Mucosa of descending colon (tissue), 3 donors: ENCODE results near the gene SDCBP2. TPM values are rescaled to one million over a fixed set of nuclear protein-coding genes. Genes with fewer than 3 reads are reported as not detected.

Experiments used
- ATAC-seq: fragments of 200-7000 bp; cut with Tn5 transposase; one replicate; pipeline ENCODE4 v1.9.1; 2020; ENCODE audit warnings: mild to moderate bottlenecking, moderate library complexity
- DNase-seq, 3 donors: peaks; one replicate each; pipeline ENCODE4 v3.0.0-alpha.2; 2020
- H3K36me3 ChIP-seq: fragments of 200-600 bp; one replicate; pipeline ENCODE4 v1.8.0; 2021; ENCODE audit warnings: low read depth, mild to moderate bottlenecking
- H3K4me1 ChIP-seq: fragments of 200-600 bp; one replicate; pipeline ENCODE4 v1.8.0; 2021; ENCODE audit warnings: low read depth, mild to moderate bottlenecking
- H3K4me3 ChIP-seq: fragments of 200-600 bp; one replicate; pipeline ENCODE4 v1.8.0; 2021; ENCODE audit warnings: mild to moderate bottlenecking
- H3K9me3 ChIP-seq: fragments of 200-600 bp; one replicate; pipeline ENCODE4 v1.8.0; 2021; ENCODE audit warnings: mild to moderate bottlenecking
- intact Hi-C, 2 donors: fragments of 100-400 bp; cut with DNase I in 1 of 2; cut with micrococcal nuclease in 1 of 2; formaldehyde crosslinking; loops; one replicate each; pipeline versions ENCODE4 v1.11.0 to v1.11.1; 2022; cut with DNase I, micrococcal nuclease
- total RNA-seq, 3 donors: library from RNA; stranded (reverse); fragmentation: NEBNext Ultra II Directional in 2 of 3; extraction: Animal tissue kit (Norgen Biotek cat#: 25700) in 2 of 3; gene quantifications; one replicate each; pipeline versions ENCODE4 v1.2.1 to v1.2.4, GENCODE V29; 2021 to 2023
- TF ChIP-seq, protein P1 (sequence below): fragments of 200-600 bp; IDR thresholded peaks from one replicate; pipeline ENCODE4 v1.8.0; 2022; ENCODE audit warnings: antibody characterized with exemption, mild to moderate bottlenecking
- donor health status: DM: no; HTN: no; CAD: no; lungs with moderate emphysema.
- donor health status: DM: no; HTN: no; CAD: no.
- donor health status: DM: no; HTN: yes; CAD: no.

The SDCBP2 gene
- total RNA-seq, 3 donors from 2014 or later = 165 to 447 (median 320) TPM

DNA sequence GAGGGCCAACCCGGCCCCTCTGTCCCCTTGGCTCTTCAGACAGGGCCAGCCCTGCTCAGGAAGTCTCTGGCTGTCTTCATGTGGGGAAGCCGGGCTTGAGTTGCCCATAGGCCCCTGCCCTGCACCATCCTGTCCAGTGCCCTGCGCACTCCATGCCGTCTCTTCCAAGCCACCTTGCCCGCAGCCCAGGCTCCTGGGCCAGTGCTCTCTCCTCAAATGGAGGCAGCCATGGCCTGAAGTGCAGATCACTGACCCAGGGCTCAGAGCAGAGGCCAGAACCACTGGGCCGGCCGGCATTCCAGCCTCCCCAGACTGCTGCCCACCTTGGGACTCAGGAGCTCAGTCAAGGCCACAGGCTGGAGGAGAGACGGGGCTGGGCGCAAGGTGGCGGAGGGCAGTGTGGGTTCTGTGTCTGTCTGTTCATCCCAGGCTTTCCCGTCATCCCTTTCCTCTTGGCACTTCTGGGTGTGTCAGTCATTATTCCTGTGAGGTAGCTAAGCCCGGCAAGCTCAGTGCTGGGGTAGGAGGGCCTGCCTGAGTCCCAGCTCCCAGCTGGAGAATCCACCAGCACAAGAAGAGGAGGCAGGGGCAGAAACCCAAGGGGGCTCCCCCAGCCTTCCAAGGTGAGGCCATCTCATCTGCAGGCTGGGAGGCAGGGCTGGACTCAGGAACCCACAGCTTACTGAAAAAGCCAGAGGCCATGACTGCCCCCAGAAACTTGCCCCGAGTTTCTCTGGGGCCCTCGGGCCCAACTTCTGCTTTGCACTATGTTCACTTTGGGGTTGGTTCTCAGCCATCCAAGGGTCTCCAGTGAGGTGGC lies 22.4 kb downstream of the SDCBP2 start:
- no peaks in the 10 kb centered on the region for H3K9me3 ChIP-seq
- TF ChIP-seq, protein P1, sequence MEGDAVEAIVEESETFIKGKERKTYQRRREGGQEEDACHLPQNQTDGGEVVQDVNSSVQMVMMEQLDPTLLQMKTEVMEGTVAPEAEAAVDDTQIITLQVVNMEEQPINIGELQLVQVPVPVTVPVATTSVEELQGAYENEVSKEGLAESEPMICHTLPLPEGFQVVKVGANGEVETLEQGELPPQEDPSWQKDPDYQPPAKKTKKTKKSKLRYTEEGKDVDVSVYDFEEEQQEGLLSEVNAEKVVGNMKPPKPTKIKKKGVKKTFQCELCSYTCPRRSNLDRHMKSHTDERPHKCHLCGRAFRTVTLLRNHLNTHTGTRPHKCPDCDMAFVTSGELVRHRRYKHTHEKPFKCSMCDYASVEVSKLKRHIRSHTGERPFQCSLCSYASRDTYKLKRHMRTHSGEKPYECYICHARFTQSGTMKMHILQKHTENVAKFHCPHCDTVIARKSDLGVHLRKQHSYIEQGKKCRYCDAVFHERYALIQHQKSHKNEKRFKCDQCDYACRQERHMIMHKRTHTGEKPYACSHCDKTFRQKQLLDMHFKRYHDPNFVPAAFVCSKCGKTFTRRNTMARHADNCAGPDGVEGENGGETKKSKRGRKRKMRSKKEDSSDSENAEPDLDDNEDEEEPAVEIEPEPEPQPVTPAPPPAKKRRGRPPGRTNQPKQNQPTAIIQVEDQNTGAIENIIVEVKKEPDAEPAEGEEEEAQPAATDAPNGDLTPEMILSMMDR = no peak
- H3K4me3 ChIP-seq = no peak overlapping the region
- H3K36me3 ChIP-seq = no peaks in the 10 kb centered on the region
- no peaks in the 10 kb centered on the region for H3K4me1 ChIP-seq
- intact Hi-C loops = no loop called here
- ATAC-seq = peak; percentile 16
- peak in 1 of 3 donors; percentile 27 for DNase-seq

DNA sequence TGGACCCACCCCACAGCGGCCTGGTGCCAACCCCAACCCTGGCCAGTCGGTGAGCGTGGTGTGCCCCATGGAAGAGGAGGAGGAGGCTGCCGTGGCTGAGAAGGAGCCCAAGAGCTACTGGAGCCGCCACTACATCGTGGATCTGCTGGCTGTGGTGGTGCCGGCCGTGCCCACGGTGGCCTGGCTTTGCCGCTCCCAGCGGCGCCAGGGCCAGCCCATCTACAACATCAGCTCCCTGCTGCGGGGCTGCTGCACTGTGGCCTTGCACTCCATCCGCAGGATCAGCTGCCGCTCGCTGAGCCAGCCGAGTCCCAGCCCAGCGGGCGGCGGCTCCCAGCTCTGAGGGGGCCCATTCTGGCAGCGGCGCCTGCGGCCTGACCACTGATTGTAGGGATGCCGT lies 23.2 kb downstream of the SDCBP2 start:
- Histone ChIP-seq H3K4me3 (no peak overlapping the region), H3K9me3 (no peaks in the 10 kb centered on the region), H3K36me3 (no peaks in the 10 kb centered on the region), H3K4me1 (no peaks in the 10 kb centered on the region)
- intact Hi-C loops = no loop called here
- DNase-seq (peak in 1 of 3 donors; percentile 25), ATAC-seq (peak; percentile 8)
- TF ChIP-seq, protein P1 = no peak

DNA sequence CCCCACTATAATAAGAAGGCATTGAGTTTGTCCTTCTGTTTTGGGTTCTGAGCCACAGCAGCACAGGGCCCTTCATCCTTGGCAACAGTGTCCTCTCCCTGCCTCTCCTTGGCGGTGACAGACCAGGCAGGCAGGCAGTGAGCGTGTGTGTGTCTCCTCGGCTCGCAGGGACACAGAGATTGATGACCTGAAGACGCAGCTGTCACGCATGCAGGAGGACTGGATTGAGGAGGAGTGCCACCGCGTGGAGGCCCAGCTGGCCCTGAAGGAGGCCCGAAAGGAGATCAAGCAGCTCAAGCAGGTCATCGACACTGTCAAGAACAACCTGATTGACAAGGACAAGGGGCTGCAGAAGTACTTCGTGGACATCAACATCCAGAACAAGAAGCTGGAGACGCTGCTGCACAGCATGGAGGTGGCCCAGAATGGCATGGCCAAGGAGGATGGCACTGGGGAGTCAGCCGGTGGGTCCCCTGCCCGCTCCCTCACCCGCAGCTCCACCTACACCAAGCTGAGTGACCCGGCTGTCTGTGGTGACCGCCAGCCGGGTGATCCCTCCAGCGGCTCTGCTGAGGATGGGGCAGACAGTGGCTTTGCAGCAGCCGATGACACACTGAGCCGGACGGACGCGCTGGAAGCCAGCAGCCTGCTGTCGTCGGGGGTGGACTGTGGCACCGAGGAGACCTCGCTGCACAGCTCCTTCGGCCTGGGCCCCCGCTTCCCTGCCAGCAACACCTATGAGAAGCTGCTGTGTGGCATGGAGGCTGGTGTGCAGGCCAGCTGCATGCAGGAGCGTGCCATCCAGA lies 24.0 kb downstream of the SDCBP2 start:
- no peaks in the 10 kb centered on the region for H3K9me3 ChIP-seq
- ATAC-seq = peak; percentile 2
- intact Hi-C loops = no loop called here
- peak in 1 of 3 donors; percentile 20 for DNase-seq
- TF ChIP-seq, protein P1 = no peak
- no peak overlapping the region for H3K4me3 ChIP-seq
- H3K4me1 ChIP-seq = no peaks in the 10 kb centered on the region
- H3K36me3 ChIP-seq = no peaks in the 10 kb centered on the region

DNA sequence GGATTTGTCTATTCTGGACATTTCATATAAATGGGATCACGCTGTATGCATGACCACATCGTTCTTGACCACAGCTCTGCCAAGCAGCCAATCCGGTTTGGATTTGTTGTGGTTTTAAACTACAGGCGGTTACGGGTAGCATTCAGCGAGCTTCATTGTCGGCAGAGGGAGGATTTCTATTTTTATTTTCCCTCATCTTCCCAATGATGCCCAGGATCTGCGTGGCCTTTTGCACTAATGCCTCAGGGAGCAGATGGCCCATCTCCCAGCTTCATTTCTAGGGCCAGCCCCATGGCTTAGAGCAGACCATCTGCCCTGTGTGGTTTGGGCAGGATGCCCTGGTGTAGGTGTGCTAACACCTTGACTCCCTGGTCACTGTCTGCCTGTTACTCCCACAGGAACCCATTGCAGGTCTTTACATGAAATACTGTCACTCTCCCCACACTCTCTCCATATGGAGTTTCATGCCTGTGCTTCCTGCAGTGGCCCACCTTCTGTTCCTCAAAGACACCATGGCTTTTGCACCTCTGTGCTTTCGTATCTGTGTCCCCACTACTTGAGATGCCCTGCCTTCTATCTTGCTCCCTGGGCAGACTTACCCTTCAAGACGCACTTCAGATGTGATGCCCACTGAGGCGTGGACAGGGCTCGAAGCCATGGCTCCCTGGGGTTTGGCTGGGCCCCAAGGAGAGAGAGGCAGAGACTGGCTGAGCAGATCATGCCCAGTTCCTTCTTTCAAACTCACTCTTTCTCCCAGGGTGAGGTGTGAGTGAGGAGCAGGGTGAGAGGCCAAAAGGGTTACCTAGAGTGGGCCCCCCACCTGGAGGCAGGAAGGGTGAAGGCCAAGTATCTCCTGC lies 26.0 kb downstream of the SDCBP2 start:
- ATAC-seq = no peak
- Histone ChIP-seq H3K4me3 (no peak overlapping the region), H3K9me3 (no peaks in the 10 kb centered on the region), H3K4me1 (no peaks in the 10 kb centered on the region), H3K36me3 (no peaks in the 10 kb centered on the region)
- intact Hi-C loops = no loop called here
- peak in 1 of 3 donors; percentile 13 for DNase-seq
- TF ChIP-seq, protein P1 = no peak

DNA sequence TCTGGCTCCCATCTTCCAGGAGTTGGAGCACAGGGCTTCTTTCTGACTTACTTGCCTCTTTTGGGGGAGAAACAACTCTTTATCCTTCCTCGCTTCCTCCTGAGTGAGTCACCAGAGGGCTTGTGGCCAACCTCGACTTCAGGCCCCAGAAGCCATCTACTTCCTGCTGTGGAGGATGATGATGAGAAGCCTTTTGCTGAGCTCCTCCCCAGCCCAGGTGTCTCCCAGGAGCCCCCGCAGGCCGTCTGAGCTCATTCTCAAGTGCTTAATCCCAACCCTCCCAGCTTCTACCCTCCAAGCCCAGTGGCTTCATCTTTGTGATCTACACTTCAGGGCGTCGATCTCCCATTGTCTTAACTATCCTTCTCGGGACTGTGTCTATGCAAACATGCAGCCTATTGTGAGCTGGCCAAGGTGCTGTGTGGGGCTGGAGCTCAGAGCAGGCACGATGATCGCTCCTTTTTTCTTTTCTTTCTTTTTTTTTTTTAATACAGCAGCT lies 27.9 kb downstream of the SDCBP2 start:
- ATAC-seq = peak; percentile 19
- no peak for DNase-seq
- intact Hi-C loops = no loop called here
- Histone ChIP-seq H3K4me3 (no peak overlapping the region), H3K9me3 (no peaks in the 10 kb centered on the region), H3K4me1 (no peaks in the 10 kb centered on the region), H3K36me3 (no peaks in the 10 kb centered on the region)
- TF ChIP-seq, protein P1 = no peak
